Fibroblast of lung (primary cell): ENCODE results near the gene ASB3. TPM values are rescaled to one million over a fixed set of nuclear protein-coding genes. Genes with fewer than 3 reads are reported as not detected.

Source experiments
- DNase-seq, 2 donors: peaks; one replicate each; pipeline versions ENCODE4 v3.0.0 to v3.0.0-alpha.2; 2010; ENCODE audit warnings: low read depth in 2 of 2
- H2AFZ ChIP-seq: 2 replicates; pipeline ENCODE4 v1.5.1; 2012; ENCODE audit warnings: low read length, control low read depth, inconsistent platforms
- H3K27ac ChIP-seq: 2 replicates; pipeline ENCODE4 v1.5.1; 2011; ENCODE audit warnings: low read length, control low read depth; ENCODE audit not compliant: insufficient read depth
- H3K27me3 ChIP-seq: 2 replicates; pipeline ENCODE4 v1.5.1; 2011; ENCODE audit warnings: mild to moderate bottlenecking, low read length; ENCODE audit not compliant: control insufficient read depth, insufficient read depth
- H3K36me3 ChIP-seq: 2 replicates; pipeline ENCODE4 v1.5.1; 2011; ENCODE audit warnings: low read length; ENCODE audit not compliant: control insufficient read depth, insufficient read depth
- H3K4me1 ChIP-seq: 2 replicates; pipeline ENCODE4 v1.5.1; 2011; ENCODE audit warnings: low read length; ENCODE audit not compliant: control insufficient read depth, insufficient read depth; ENCODE audit errors: extremely low read depth
- H3K4me2 ChIP-seq: 2 replicates; pipeline ENCODE4 v1.5.1; 2011; ENCODE audit warnings: low read length, control low read depth; ENCODE audit not compliant: insufficient read depth; ENCODE audit errors: extremely low read depth
- H3K4me3 ChIP-seq, 4 experiments: fragments of 200-600 bp in 1 of 4; sonication (generic) in 1 of 4; replicated peaks in 1 of 4; 2 replicates each; pipeline ENCODE4 v1.5.1; 2011 to 2016; ENCODE audit warnings: low read length in 4 of 4, low read depth in 3 of 4, mild to moderate bottlenecking in 3 of 4, control low read depth in 2 of 4, inconsistent platforms in 1 of 4, mixed read lengths in 1 of 4; ENCODE audit not compliant: insufficient read depth in 1 of 4; ENCODE audit errors: control extremely low read depth in 1 of 4
- H3K79me2 ChIP-seq: 2 replicates; pipeline ENCODE4 v1.5.1; 2012; ENCODE audit warnings: mild to moderate bottlenecking, low read length, inconsistent platforms; ENCODE audit not compliant: control insufficient read depth, insufficient read depth
- H3K9ac ChIP-seq: 2 replicates; pipeline ENCODE4 v1.5.1; 2011; ENCODE audit warnings: mild to moderate bottlenecking, low read length, control low read depth; ENCODE audit not compliant: insufficient read depth
- H3K9me3 ChIP-seq: 2 replicates; pipeline ENCODE4 v1.5.1; 2012; ENCODE audit warnings: low read depth, low read length; ENCODE audit not compliant: control insufficient read depth, insufficient read depth
- H4K20me1 ChIP-seq: 2 replicates; pipeline ENCODE4 v1.5.1; 2011; ENCODE audit warnings: low read length; ENCODE audit not compliant: control insufficient read depth, insufficient read depth; ENCODE audit errors: extremely low read depth
- CTCF ChIP-seq, 2 donors: IDR thresholded peaks in 1 of 2; conservative IDR thresholded peaks in 1 of 2; 1 replicate in 1 of 2; 2 replicates in 1 of 2; pipeline ENCODE4 v1.5.1; 2011 to 2012; ENCODE audit warnings: low read length in 2 of 2, control low read depth in 1 of 2, inconsistent platforms in 1 of 2, low read depth in 1 of 2, mild to moderate bottlenecking in 1 of 2
- EZH2 ChIP-seq: IDR thresholded peaks from 2 replicates; pipeline ENCODE4 v1.5.1; 2012; ENCODE audit warnings: low read length, control low read depth, mild to moderate bottlenecking; ENCODE audit errors: missing control alignments
- polyA plus RNA-seq, 2 donors: library from polyadenylated mRNA; depleted of rRNA in 1 of 2; stranded (reverse) in 1 of 2; unstranded in 1 of 2; fragments of >200 nt; gene quantifications; 2 replicates each; pipeline ENCODE4 v1.2.1, GENCODE V29; 2011 to 2012; ENCODE audit warnings: missing spikeins in 1 of 2
- total RNA-seq: library from RNA; depleted of rRNA; stranded (reverse); fragments of >200 nt; gene quantifications from 2 replicates; pipeline ENCODE4 v1.2.1, GENCODE V29; 2014

ASB3 gene
- total and polyA plus RNA-seq, 2 donors (not counting 1 experiment from before 2014, with no cell fraction given), result 21.1 to 31.9 TPM

- Histone ChIP-seq H4K20me1 (no peaks in the 10 kb centered on the region), H3K4me3 (no peak overlapping the region), H2AFZ (no peak overlapping the region), H3K9ac (no peak overlapping the region), H3K27me3 (no peaks in the 10 kb centered on the region), H3K36me3 (no peaks in the 10 kb centered on the region), H3K4me2 (no peak overlapping the region), H3K79me2 (no peaks in the 10 kb centered on the region), H3K4me1 (peaks cover 3% of the 10 kb centered on the region), H3K27ac (no peak overlapping the region), H3K9me3 (no peaks in the 10 kb centered on the region)
- DNase-seq, result no peak
- no peak for TF ChIP-seq EZH2
- TF ChIP-seq CTCF (conservative IDR thresholded peaks at IDR 0.05 in 1 of 2, IDR thresholded peaks at IDR 0.05 in 1 of 2; ENCODE audit: low read depth in 1 of 2, low read length in 2 of 2), result no peak
These were observed 30.1 kb downstream of the ASB3 start for GRCh38 chr2:53756644-53757043.

DNA sequence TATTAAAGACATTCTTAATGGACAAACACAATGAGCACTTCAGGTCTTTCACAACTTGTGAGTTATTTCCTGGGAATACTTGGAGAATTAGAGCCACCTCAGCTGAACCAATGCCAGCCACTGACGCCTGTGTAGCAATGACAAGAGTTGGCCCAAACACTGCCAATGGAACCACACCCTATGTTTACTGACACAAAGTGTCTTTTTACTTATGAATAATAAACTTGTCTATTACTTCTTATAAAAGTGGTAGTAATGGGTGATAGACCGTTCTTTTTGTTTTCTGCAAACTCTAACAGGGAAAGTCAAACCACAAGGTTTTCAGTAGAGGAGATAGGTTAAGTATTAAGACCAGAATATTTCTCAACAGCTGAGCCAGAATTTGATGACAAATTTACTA is 31.6 kb downstream of the ASB3 start:
- DNase-seq, result no peak
- H3K9ac ChIP-seq, result no peak overlapping the region
- H3K36me3 ChIP-seq, result no peaks in the 10 kb centered on the region
- no peaks in the 10 kb centered on the region for H3K27me3 ChIP-seq
- H3K27ac ChIP-seq, result no peak overlapping the region
- no peaks in the 10 kb centered on the region for H3K9me3 ChIP-seq
- no peaks in the 10 kb centered on the region for H3K79me2 ChIP-seq
- TF ChIP-seq EZH2 (no peak), CTCF (conservative IDR thresholded peaks at IDR 0.05 in 1 of 2, IDR thresholded peaks at IDR 0.05 in 1 of 2; ENCODE audit: low read depth in 1 of 2, low read length in 2 of 2) (no peak)
- no peak overlapping the region for H3K4me2 ChIP-seq
- H2AFZ ChIP-seq, result no peak overlapping the region
- no peaks in the 10 kb centered on the region for H4K20me1 ChIP-seq
- H3K4me3 ChIP-seq, result no peak overlapping the region
- peaks cover 3% of the 10 kb centered on the region for H3K4me1 ChIP-seq

DNA sequence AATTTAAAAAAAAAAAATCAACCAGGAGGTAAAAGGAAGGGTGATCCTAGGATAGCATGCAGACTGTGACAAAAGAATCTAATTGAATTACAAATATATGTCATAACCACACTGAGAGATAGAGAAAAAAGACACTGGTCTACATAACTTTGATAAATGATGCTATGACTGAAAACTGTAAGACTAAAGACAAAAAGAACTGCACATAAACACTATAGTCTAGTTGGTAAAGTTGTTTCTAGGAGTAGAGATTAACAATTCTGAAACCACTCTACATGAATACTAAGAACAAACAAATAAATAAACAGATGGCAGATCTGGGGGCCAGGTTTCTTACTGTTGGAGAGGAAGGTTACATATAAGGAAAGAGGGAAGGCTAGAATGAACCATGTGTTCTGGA is 33.7 kb downstream of the ASB3 start:
- Histone ChIP-seq H3K27me3 (no peaks in the 10 kb centered on the region), H3K27ac (no peak overlapping the region), H3K36me3 (no peaks in the 10 kb centered on the region), H3K4me1 (peaks cover 3% of the 10 kb centered on the region), H3K9me3 (no peaks in the 10 kb centered on the region), H2AFZ (no peak overlapping the region), H4K20me1 (no peaks in the 10 kb centered on the region), H3K4me3 (no peak overlapping the region), H3K9ac (no peak overlapping the region), H3K4me2 (no peak overlapping the region), H3K79me2 (no peaks in the 10 kb centered on the region)
- TF ChIP-seq CTCF (conservative IDR thresholded peaks at IDR 0.05 in 1 of 2, IDR thresholded peaks at IDR 0.05 in 1 of 2; ENCODE audit: low read depth in 1 of 2, low read length in 2 of 2), result no peak
- no peak for TF ChIP-seq EZH2
- DNase-seq, result no peak
